SH-SY5Y (cell line): ENCODE data around the gene CCDC88B.

Experiments
- GATA2 ChIP-seq: IDR thresholded peaks from 2 replicates; pipeline ENCODE4 v1.6.1; 2011; ENCODE audit warnings: mild to moderate bottlenecking, low read depth, low read length
- GATA3 ChIP-seq: IDR thresholded peaks from 2 replicates; pipeline ENCODE4 v1.6.1; 2011; ENCODE audit warnings: low read depth, mild to moderate bottlenecking, low read length, moderate library complexity

GRCh38 chr11:64291262-64291751 lies 48.7 kb upstream of the CCDC88B start, which contains the start of gene KCNK4:
- peak; percentile 60 for TF ChIP-seq GATA2
- TF ChIP-seq GATA3, result no peak
